Glomerular visceral epithelial cell (primary cell): ENCODE data around the gene SLC38A4.
"Not testable (repeated sequence)": the region's sequence is repeated elsewhere in the genome, so short reads cannot be mapped to it uniquely, and the experiment has no call there.

Experiments
- DNase-seq: peaks from one replicate; pipeline ENCODE4 v3.0.0-alpha.2; 2016; ENCODE audit errors: extremely low spot score

The SLC38A4 gene

GRCh38 chr12:46825591-46826414 is at the start of gene SLC38A4:
TSS of gene SLC38A4 (minus strand) at chr12:46825997. CDS start at chr12:46793071, 32,926 bp downstream.
- peak; percentile 38 for DNase-seq

GRCh38 chr12:46875095-46875494 is 49.3 kb upstream of the SLC38A4 start:
- no peak for DNase-seq

GRCh38 chr12:46874642-46875041 is 48.8 kb upstream of the SLC38A4 start:
- peak; percentile 4 for DNase-seq

- no peak for DNase-seq
Observed at GRCh38 chr12:46872135-46872534, 46.3 kb upstream of the SLC38A4 start.

- DNase-seq: no peak
Observed at GRCh38 chr12:46865311-46865710, 39.5 kb upstream of the SLC38A4 start.

GRCh38 chr12:46858368-46858767 is 32.6 kb upstream of the SLC38A4 start:
- no peak for DNase-seq

GRCh38 chr12:46857486-46857885 is 31.7 kb upstream of the SLC38A4 start:
- DNase-seq: no peak

- no peak for DNase-seq
Observed at GRCh38 chr12:46855760-46856159, 30.0 kb upstream of the SLC38A4 start.

- DNase-seq: not testable (repeated sequence)
Observed at GRCh38 chr12:46854188-46854587, 28.4 kb upstream of the SLC38A4 start.

- DNase-seq: not testable (repeated sequence)
Observed at GRCh38 chr12:46848792-46849191, 23.0 kb upstream of the SLC38A4 start.

- no peak for DNase-seq
Observed at GRCh38 chr12:46847001-46847400, 21.2 kb upstream of the SLC38A4 start.

- DNase-seq: no peak
Observed at GRCh38 chr12:46843811-46844210, 18.0 kb upstream of the SLC38A4 start.

- no peak for DNase-seq
Observed at GRCh38 chr12:46841891-46842290, 16.1 kb upstream of the SLC38A4 start.

- no peak for DNase-seq
Observed at GRCh38 chr12:46839964-46840363, 14.2 kb upstream of the SLC38A4 start.

GRCh38 chr12:46839232-46839631 is 13.4 kb upstream of the SLC38A4 start:
- no peak for DNase-seq

GRCh38 chr12:46835785-46836184 is 10.0 kb upstream of the SLC38A4 start:
- DNase-seq: no peak

GRCh38 chr12:46832130-46832704 is 6.4 kb upstream of the SLC38A4 start:
- no peak for DNase-seq

- no peak for DNase-seq
Observed at GRCh38 chr12:46831335-46832129, 5.7 kb upstream of the SLC38A4 start.

- DNase-seq: peak; percentile 3
Observed at GRCh38 chr12:46830731-46831334, 5.0 kb upstream of the SLC38A4 start.

GRCh38 chr12:46824709-46825108 is 1.1 kb downstream of the SLC38A4 start:
- no peak for DNase-seq

- no peak for DNase-seq
Observed at GRCh38 chr12:46818642-46819041, 7.2 kb downstream of the SLC38A4 start.

GRCh38 chr12:46815809-46816208 is 10.0 kb downstream of the SLC38A4 start:
- no peak for DNase-seq
